GM21381 (cell line): ENCODE data around the gene PSMC1.
"Not testable (repeated sequence)": the region's sequence is repeated elsewhere in the genome, so short reads cannot be mapped to it uniquely, and the experiment has no call there.

Experiments used
- ATAC-seq: cut with Tn5 transposase; IDR thresholded peaks from one replicate; pipeline ENCODE4 v1.9.1; 2021; ENCODE audit warnings: mild to moderate bottlenecking, moderate library complexity; ENCODE audit not compliant: unreplicated experiment

PSMC1 gene

DNA sequence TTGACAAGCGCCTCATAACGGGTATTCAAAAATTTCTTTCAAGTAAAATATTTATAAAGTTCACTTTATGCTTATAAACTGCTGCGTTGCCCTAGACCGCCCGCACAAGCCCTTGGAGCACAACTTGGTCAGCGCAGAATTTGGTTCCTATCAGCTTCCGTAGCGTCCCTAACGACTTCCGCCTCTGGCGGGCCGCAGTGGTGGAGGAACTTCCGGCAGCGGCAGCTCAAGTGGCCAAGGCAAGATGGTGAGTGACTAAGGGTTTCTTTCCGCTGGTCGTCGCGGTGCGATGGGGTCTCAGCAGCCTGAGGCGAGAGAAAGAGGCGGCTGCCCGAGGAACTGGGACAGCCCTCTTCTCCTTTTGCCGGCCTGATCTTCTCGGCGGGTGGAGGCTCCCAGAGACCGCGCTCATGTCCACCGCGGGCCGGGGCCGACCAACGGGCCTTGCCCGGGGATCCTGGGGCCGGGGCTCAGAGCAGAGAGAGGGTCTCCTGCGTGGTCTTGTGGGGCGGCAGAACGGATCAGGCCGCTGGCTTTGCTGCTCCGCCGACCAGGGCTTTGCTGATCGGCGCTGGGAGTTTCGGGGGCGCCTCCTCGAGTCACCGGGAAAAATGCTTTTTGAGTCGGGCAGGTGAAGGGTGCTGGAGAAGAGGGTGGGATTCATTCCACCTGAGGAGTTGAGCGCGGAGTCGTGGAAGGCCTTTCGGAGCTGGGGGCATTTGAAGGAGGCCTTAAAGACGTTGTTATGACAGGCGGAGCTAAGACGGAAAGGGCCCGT lies at the start of gene PSMC1:
TSS of gene PSMC1 (plus strand) at position 200 of the 778 bp plus-strand sequence. CDS start at position 245, 45 bp downstream.
- ATAC-seq: peak; percentile 96

GRCh38 chr14:90213099-90213748 lies 43.1 kb upstream of the PSMC1 start:
- ATAC-seq: no peak

GRCh38 chr14:90228478-90228877 lies 27.9 kb upstream of the PSMC1 start:
- ATAC-seq: no peak

DNA sequence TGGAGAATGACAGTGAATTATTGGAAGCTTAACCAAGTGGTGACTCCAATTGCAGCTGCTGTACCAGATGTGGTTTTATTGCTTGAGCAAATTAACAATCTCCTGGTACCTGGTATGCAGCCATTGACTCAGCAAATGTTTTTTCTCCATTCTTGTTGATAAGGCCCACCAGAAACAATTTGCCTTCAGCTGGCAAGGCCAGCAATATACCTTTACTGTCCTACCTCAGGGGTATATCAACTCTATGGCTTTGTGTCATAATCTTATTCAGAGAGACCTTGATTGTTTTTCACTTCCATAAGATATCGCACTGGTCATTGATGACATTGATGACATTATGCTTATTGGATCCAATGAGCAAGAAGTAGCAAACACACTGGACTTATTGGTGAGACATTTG lies 26.4 kb upstream of the PSMC1 start:
- not testable (repeated sequence) for ATAC-seq

DNA sequence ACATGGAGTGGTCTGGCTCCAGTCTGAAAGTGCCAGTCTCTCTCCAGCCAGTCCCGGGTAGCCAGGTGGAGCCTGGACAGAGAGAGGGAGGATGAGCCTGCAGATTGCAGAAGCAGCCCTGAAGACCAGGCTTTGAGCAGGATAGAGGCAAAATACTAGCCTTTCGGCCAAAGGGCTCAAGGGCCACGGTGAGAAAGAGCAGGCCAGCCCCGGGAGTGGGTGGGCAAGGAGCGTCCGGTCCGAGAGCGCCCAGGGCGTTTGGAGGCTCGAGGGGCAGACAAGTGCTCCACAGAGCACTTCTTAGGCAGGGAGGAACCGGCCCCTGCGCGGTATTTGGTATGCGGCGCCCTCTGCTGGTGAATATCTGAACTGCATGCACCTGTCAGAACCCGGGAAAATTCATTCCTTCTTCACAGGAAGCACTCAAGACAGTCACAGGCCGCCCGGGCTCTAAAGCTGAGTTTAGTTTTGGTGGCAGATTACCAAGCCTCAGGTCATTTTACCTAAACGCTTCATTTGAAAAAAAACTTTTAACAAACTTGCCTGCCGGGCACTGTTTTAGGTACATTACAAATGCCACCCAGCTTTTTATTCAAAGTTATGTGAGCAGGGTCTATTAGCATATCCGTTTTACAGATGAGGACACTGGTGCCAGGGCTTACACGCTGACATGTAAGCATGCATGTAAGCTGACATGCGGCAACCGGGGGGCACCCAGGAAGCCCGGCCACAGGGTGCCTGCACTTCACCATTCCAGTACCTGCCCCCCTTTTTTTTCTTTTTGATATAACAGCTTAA lies 21.0 kb upstream of the PSMC1 start:
- no peak for ATAC-seq

GRCh38 chr14:90239139-90239538 lies 17.2 kb upstream of the PSMC1 start:
- no peak for ATAC-seq

GRCh38 chr14:90242444-90242843 lies 13.9 kb upstream of the PSMC1 start:
- ATAC-seq: no peak

DNA sequence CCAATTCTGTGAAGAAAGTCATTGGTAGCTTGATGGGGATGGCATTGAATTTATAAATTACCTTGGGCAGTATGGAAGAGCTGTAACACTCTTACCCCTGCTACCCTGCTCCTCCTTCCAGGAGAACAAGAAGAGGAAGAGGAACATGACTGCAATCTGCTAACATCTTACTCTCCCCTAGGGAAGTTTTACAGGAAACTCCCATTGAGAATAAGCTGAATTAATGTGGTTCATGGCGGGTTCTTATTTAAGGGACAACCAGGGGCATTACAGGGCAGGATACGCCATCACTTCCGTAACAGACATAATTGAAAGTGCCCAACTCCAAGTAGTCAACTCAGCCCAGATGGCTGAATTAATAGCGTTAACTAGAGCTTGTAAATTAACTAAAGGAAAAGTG lies 9.4 kb upstream of the PSMC1 start:
- ATAC-seq: no peak

DNA sequence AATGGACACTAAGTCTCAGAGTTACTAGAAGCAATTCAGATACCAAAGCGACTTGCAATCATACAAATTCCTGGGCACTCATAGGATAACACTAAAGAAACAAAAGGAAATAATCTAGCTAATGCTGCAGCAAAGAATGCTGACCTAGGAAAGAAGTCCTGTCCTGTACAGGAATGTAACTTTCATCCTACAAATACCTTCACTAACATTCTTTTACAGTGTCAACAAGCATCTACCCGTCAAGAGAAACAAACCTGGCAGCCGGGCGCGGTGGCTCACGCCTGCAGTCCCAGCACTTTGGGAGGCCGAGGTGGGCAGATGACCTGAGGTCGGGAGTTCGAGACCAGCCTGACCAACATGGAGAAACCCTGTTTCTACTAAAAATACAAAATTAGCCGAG lies 8.9 kb upstream of the PSMC1 start:
- ATAC-seq: not testable (repeated sequence)

- ATAC-seq: no peak
Observed at GRCh38 chr14:90248594-90248993, 7.8 kb upstream of the PSMC1 start.

- no peak for ATAC-seq
Observed at GRCh38 chr14:90253826-90254225, 2.5 kb upstream of the PSMC1 start.

- ATAC-seq: no peak
Observed at GRCh38 chr14:90255871-90256270, 482 bp upstream of the PSMC1 start.

- peak; percentile 89 for ATAC-seq
Observed at GRCh38 chr14:90263748-90264449, 7.5 kb downstream of the PSMC1 start.

DNA sequence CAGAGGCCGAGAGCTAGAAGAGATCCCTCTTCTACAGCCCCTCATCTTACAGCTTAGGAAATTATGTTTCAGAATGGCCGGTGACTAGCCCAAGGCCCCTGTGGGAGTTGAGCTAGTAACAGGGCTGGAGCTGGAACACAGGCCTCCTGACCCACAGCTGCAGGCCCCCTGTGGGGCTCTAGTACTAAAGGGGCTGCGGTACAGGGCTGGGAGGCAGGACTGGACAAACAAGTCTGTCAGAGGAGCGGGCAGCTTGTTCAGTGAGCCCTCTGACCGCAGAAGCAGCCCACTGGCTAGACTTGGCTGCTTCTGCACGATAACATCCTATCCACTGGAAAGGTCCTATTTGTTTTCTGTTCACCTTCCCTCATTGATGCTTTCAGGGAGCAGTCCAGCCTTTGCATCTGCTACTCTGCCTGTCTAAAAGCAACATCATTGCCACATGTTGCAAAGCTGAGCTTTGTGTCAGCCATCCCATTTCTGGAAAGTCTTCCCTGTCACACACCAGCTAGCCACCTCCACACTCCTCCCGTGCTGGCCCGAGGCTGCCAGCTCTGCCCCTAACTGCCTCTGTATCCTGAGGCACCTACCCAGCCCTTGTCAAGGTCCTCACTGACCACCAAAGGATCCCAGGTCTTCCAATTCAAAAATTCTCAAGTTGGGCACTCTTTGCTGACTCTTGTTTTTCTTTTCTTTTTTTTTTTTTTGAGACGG lies 10.2 kb downstream of the PSMC1 start:
- ATAC-seq: no peak

DNA sequence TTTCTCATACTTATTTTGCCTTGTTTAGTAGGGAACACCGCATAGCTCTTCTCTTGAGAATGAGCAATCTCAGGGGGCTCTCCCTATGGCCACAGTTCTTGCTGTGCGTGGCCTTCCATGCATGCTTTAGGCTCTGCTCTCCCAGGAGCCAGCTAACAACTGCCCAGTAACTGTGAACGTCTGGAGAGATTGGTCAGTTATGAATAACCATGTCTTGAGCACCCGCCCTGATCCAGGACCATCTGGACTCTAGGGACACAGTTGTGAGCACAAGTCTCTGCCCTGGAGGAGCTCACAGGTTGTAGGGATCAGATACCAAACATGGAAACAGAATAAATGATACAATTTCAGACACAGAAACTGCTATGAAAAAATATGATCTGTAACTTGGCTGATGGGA lies 12.1 kb downstream of the PSMC1 start:
- no peak for ATAC-seq

- ATAC-seq: no peak
Observed at GRCh38 chr14:90272523-90272922, 16.2 kb downstream of the PSMC1 start.

DNA sequence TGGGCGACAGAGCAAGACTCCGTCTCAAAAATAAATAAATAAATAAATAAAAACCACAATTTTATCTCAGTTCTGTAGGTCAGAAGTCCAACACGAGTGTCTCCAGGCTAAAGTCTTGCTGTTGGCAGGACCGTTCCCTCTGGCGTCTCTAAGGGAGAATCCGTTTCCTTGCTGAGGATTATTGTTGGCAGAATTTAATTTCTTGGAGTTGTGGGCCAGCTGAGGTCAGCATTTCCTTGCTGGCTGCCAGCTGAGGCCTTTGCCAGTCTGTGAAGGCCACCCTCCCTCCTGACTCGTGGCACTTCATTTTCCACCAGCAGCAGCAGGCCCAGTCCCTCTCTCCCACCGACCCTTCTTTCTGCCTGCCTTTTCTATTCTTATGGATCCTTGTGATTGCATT lies 17.2 kb downstream of the PSMC1 start:
- no peak for ATAC-seq

DNA sequence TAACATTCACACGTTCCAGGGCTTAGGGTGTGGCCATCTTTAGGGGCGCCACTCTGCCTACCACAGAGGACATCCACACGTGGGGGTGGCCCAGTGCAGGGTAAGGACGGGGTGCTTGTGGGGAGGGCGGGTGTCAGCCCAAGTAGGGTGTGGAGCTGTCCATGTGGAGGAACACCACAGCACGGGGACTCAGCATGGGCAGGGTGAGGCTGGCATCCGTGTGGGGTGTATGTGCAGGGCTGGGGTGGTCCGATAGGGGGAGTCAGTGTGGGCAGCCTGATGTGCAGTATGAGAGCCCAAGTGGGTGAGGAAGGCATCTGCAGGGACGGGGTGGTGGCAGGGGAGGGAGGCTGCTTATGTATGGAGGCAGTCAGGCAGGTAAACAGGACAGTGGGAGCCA lies 17.7 kb downstream of the PSMC1 start:
- no peak for ATAC-seq

DNA sequence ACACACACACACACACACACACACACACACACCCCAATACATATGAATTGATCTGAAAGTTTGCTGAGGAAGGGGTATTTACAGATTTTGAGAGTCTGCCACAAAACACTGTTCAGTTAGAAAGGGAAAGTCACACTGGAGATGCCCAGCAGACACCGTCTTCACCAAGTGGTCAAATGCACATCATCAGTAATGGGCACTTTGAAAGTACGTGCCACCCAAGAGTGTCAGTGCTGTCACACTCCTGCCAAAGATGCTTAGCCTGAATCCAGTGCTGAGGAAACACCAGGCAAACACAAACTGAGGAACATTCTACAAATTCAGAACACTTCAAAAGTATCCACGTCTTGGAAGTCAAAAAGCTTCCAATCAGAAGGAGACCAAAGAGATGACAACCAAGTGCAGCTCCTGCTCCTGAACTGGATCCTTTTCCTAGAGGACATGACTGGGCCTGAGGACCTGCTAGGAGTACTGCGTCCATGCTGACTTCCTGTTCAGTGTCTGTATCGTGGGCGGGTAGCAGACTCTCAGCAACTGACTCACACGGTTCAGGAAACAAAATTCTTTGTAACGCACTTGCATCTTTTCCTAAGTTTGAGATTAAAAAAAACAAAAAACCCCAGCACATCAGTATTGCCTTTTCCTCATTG lies 18.6 kb downstream of the PSMC1 start:
- no peak for ATAC-seq

DNA sequence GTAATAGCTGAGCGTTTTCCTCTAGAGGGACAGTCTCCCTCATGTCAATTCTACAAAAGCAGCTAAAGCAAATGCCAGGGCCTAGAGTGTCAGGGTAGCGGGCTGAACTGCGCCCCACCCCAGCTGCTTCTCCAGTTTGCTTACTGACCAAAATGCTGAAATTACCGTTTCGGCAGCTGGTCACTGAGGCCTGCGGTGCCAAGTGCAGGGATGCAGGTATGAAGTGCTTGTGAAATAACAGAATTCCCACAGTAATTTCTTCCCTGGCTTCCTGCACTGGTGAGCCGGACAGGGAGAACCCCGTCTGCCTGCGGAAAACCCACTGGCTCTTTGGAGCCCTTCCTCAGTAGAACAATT lies 19.1 kb downstream of the PSMC1 start:
- no peak for ATAC-seq
